Fibroblast of lung (primary cell): ENCODE data around the gene AQP12B. TPM values are rescaled to one million over a fixed set of nuclear protein-coding genes. Genes with fewer than 3 reads are reported as not detected.

Experiments
- DNase-seq, 2 donors: peaks; one replicate each; pipeline versions ENCODE4 v3.0.0 to v3.0.0-alpha.2; 2010; ENCODE audit warnings: low read depth in 2 of 2
- H2AFZ ChIP-seq: 2 replicates; pipeline ENCODE4 v1.5.1; 2012; ENCODE audit warnings: low read length, control low read depth, inconsistent platforms
- H3K27ac ChIP-seq: 2 replicates; pipeline ENCODE4 v1.5.1; 2011; ENCODE audit warnings: low read length, control low read depth; ENCODE audit not compliant: insufficient read depth
- H3K27me3 ChIP-seq: 2 replicates; pipeline ENCODE4 v1.5.1; 2011; ENCODE audit warnings: mild to moderate bottlenecking, low read length; ENCODE audit not compliant: control insufficient read depth, insufficient read depth
- H3K36me3 ChIP-seq: 2 replicates; pipeline ENCODE4 v1.5.1; 2011; ENCODE audit warnings: low read length; ENCODE audit not compliant: control insufficient read depth, insufficient read depth
- H3K4me1 ChIP-seq: 2 replicates; pipeline ENCODE4 v1.5.1; 2011; ENCODE audit warnings: low read length; ENCODE audit not compliant: control insufficient read depth, insufficient read depth; ENCODE audit errors: extremely low read depth
- H3K4me2 ChIP-seq: 2 replicates; pipeline ENCODE4 v1.5.1; 2011; ENCODE audit warnings: low read length, control low read depth; ENCODE audit not compliant: insufficient read depth; ENCODE audit errors: extremely low read depth
- H3K4me3 ChIP-seq, 4 experiments: fragments of 200-600 bp in 1 of 4; sonication (generic) in 1 of 4; replicated peaks in 1 of 4; 2 replicates each; pipeline ENCODE4 v1.5.1; 2011 to 2016; ENCODE audit warnings: low read length in 4 of 4, low read depth in 3 of 4, mild to moderate bottlenecking in 3 of 4, control low read depth in 2 of 4, inconsistent platforms in 1 of 4, mixed read lengths in 1 of 4; ENCODE audit not compliant: insufficient read depth in 1 of 4; ENCODE audit errors: control extremely low read depth in 1 of 4
- H3K79me2 ChIP-seq: 2 replicates; pipeline ENCODE4 v1.5.1; 2012; ENCODE audit warnings: mild to moderate bottlenecking, low read length, inconsistent platforms; ENCODE audit not compliant: control insufficient read depth, insufficient read depth
- H3K9ac ChIP-seq: 2 replicates; pipeline ENCODE4 v1.5.1; 2011; ENCODE audit warnings: mild to moderate bottlenecking, low read length, control low read depth; ENCODE audit not compliant: insufficient read depth
- H3K9me3 ChIP-seq: 2 replicates; pipeline ENCODE4 v1.5.1; 2012; ENCODE audit warnings: low read depth, low read length; ENCODE audit not compliant: control insufficient read depth, insufficient read depth
- H4K20me1 ChIP-seq: 2 replicates; pipeline ENCODE4 v1.5.1; 2011; ENCODE audit warnings: low read length; ENCODE audit not compliant: control insufficient read depth, insufficient read depth; ENCODE audit errors: extremely low read depth
- CTCF ChIP-seq, 2 donors: IDR thresholded peaks in 1 of 2; conservative IDR thresholded peaks in 1 of 2; 1 replicate in 1 of 2; 2 replicates in 1 of 2; pipeline ENCODE4 v1.5.1; 2011 to 2012; ENCODE audit warnings: low read length in 2 of 2, control low read depth in 1 of 2, inconsistent platforms in 1 of 2, low read depth in 1 of 2, mild to moderate bottlenecking in 1 of 2
- EZH2 ChIP-seq: IDR thresholded peaks from 2 replicates; pipeline ENCODE4 v1.5.1; 2012; ENCODE audit warnings: low read length, control low read depth, mild to moderate bottlenecking; ENCODE audit errors: missing control alignments
- polyA plus RNA-seq, 2 donors: library from polyadenylated mRNA; depleted of rRNA in 1 of 2; stranded (reverse) in 1 of 2; unstranded in 1 of 2; fragments of >200 nt; gene quantifications; 2 replicates each; pipeline ENCODE4 v1.2.1, GENCODE V29; 2011 to 2012; ENCODE audit warnings: missing spikeins in 1 of 2
- total RNA-seq: library from RNA; depleted of rRNA; stranded (reverse); fragments of >200 nt; gene quantifications from 2 replicates; pipeline ENCODE4 v1.2.1, GENCODE V29; 2014

The AQP12B gene
- total and polyA plus RNA-seq, 2 donors (not counting 1 experiment from before 2014, with no cell fraction given): not detected

GRCh38 chr2:240630771-240631547, 51.7 kb downstream of the AQP12B start:
- no peak for DNase-seq
- Histone ChIP-seq H3K27me3 (no peaks in the 10 kb centered on the region), H3K4me3 (no peak overlapping the region), H4K20me1 (no peaks in the 10 kb centered on the region), H3K4me2 (no peak overlapping the region), H3K27ac (no peak overlapping the region), H2AFZ (no peak overlapping the region), H3K9me3 (no peaks in the 10 kb centered on the region), H3K9ac (no peak overlapping the region), H3K4me1 (no peaks in the 10 kb centered on the region), H3K79me2 (no peaks in the 10 kb centered on the region), H3K36me3 (no peaks in the 10 kb centered on the region)
- no peak for TF ChIP-seq EZH2
- no peak for TF ChIP-seq CTCF (conservative IDR thresholded peaks at IDR 0.05 in 1 of 2, IDR thresholded peaks at IDR 0.05 in 1 of 2; ENCODE audit: low read depth in 1 of 2, low read length in 2 of 2)

GRCh38 chr2:240629968-240630770, 52.5 kb downstream of the AQP12B start:
- Histone ChIP-seq H3K9ac (no peak overlapping the region), H3K27ac (no peak overlapping the region), H3K27me3 (no peaks in the 10 kb centered on the region), H3K4me2 (no peak overlapping the region), H3K4me1 (no peaks in the 10 kb centered on the region), H3K9me3 (no peaks in the 10 kb centered on the region), H3K36me3 (no peaks in the 10 kb centered on the region), H2AFZ (no peak overlapping the region), H3K79me2 (no peaks in the 10 kb centered on the region), H4K20me1 (no peaks in the 10 kb centered on the region), H3K4me3 (no peak overlapping the region)
- no peak for TF ChIP-seq CTCF (conservative IDR thresholded peaks at IDR 0.05 in 1 of 2, IDR thresholded peaks at IDR 0.05 in 1 of 2; ENCODE audit: low read depth in 1 of 2, low read length in 2 of 2)
- TF ChIP-seq EZH2: no peak
- DNase-seq: no peak

GRCh38 chr2:240629619-240629967, 53.1 kb downstream of the AQP12B start:
- no peak overlapping the region for H2AFZ ChIP-seq
- DNase-seq: no peak
- TF ChIP-seq CTCF (conservative IDR thresholded peaks at IDR 0.05 in 1 of 2, IDR thresholded peaks at IDR 0.05 in 1 of 2; ENCODE audit: low read depth in 1 of 2, low read length in 2 of 2) (no peak), EZH2 (no peak)
- H3K4me1 ChIP-seq: no peaks in the 10 kb centered on the region
- no peaks in the 10 kb centered on the region for H3K9me3 ChIP-seq
- H3K4me3 ChIP-seq: no peak overlapping the region
- no peaks in the 10 kb centered on the region for H4K20me1 ChIP-seq
- no peak overlapping the region for H3K9ac ChIP-seq
- no peak overlapping the region for H3K27ac ChIP-seq
- H3K36me3 ChIP-seq: no peaks in the 10 kb centered on the region
- H3K79me2 ChIP-seq: no peaks in the 10 kb centered on the region
- H3K27me3 ChIP-seq: no peaks in the 10 kb centered on the region
- H3K4me2 ChIP-seq: no peak overlapping the region
